IMR-90 (cell line): Measurements from ENCODE around the gene LRP1B. TPM values are rescaled to one million over a fixed set of nuclear protein-coding genes. Genes with fewer than 3 reads are reported as not detected.

Source experiments
- ATAC-seq: fragments of 200-7000 bp; cut with Tn5 transposase; 2 replicates; pipeline ENCODE4 v1.9.1; 2020; ENCODE audit warnings: low read depth, mild to moderate bottlenecking, moderate library complexity
- BruUV-seq: library from RNA; stranded (reverse); fragments of 400-500 nt; replicated peaks from 2 replicates; lab custom pipeline; 2021; lab: Mats Ljungman, UMichigan
- CTCF ChIA-PET: fragments of 300-600 bp; formaldehyde crosslinking; extraction: SDS; loops from one replicate; lab custom pipeline; 2021; ENCODE audit warnings: antibody characterized with exemption; lab: Yijun Ruan, JAX
- POLR2A ChIA-PET: fragments of 300-600 bp; sonication (Branson Sonifier 250); formaldehyde crosslinking; loops from one replicate; lab custom pipeline; 2022; ENCODE audit warnings: antibody characterized with exemption; ENCODE audit not compliant: unreplicated experiment; lab: Charles Lee
- DNase-seq: peaks from one replicate; pipeline ENCODE4 v3.0.0; 2013
- H2AFZ ChIP-seq: replicated peaks from 2 replicates; pipeline ENCODE3; 2013; ENCODE audit warnings: low read length, mild to moderate bottlenecking; ENCODE audit not compliant: poor library complexity
- H2AK5ac ChIP-seq: 2 replicates; pipeline ENCODE4 v1.6.1; 2013; ENCODE audit warnings: low read depth, low read length, inconsistent platforms
- H2AK9ac ChIP-seq: replicated peaks from 2 replicates; pipeline ENCODE3; 2013; ENCODE audit warnings: mild to moderate bottlenecking, low read depth, low read length, moderate library complexity; ENCODE audit not compliant: poor library complexity
- H2BK120ac ChIP-seq: 2 replicates; pipeline ENCODE4 v1.6.1; 2013; ENCODE audit warnings: low read depth, low read length, inconsistent platforms
- H2BK15ac ChIP-seq: 3 replicates; pipeline ENCODE4 v1.6.1; 2013; ENCODE audit warnings: low read depth, low read length, inconsistent platforms
- H2BK20ac ChIP-seq: 2 replicates; pipeline ENCODE4 v1.6.1; 2013; ENCODE audit warnings: low read depth, mild to moderate bottlenecking, inconsistent platforms, low read length, moderate library complexity
- H2BK5ac ChIP-seq: 2 replicates; pipeline ENCODE4 v1.6.1; 2013; ENCODE audit warnings: mild to moderate bottlenecking, low read depth, low read length, inconsistent platforms; ENCODE audit not compliant: poor library complexity, severe bottlenecking
- H3K14ac ChIP-seq: replicated peaks from 2 replicates; pipeline ENCODE4 v1.6.1; 2013; ENCODE audit warnings: low read depth, low read length, inconsistent platforms
- H3K18ac ChIP-seq: 2 replicates; pipeline ENCODE4 v1.6.1; 2013; ENCODE audit warnings: low read depth, low read length, control low read depth
- H3K23ac ChIP-seq: 2 replicates; pipeline ENCODE4 v1.6.1; 2013; ENCODE audit warnings: low read depth, low read length, inconsistent platforms
- H3K27ac ChIP-seq: 2 replicates; pipeline ENCODE4 v1.5.1; 2013; ENCODE audit warnings: mild to moderate bottlenecking, control low read depth, low read length; ENCODE audit not compliant: insufficient read depth
- H3K27me3 ChIP-seq: 2 replicates; pipeline ENCODE4 v1.6.1; 2013; ENCODE audit warnings: low read length; ENCODE audit not compliant: control insufficient read depth, insufficient read depth
- H3K36me3 ChIP-seq: 2 replicates; pipeline ENCODE4 v1.6.1; 2013; ENCODE audit warnings: low read length, mixed read lengths; ENCODE audit not compliant: control insufficient read depth, insufficient read depth
- H3K4ac ChIP-seq: 2 replicates; pipeline ENCODE4 v1.6.1; 2013; ENCODE audit warnings: low read depth, low read length, inconsistent platforms
- H3K4me1 ChIP-seq: 2 replicates; pipeline ENCODE4 v1.6.1; 2013; ENCODE audit warnings: low read length, mixed read lengths; ENCODE audit not compliant: control insufficient read depth, insufficient read depth
- H3K4me2 ChIP-seq: 2 replicates; pipeline ENCODE4 v1.6.1; 2013; ENCODE audit warnings: low read depth, mild to moderate bottlenecking, control low read depth, low read length, moderate library complexity
- H3K4me3 ChIP-seq: 2 replicates; pipeline ENCODE4 v1.5.1; 2013; ENCODE audit warnings: low read depth, mild to moderate bottlenecking, control low read depth, low read length, moderate library complexity; ENCODE audit not compliant: insufficient read depth
- H3K56ac ChIP-seq: 2 replicates; pipeline ENCODE4 v1.6.1; 2013; ENCODE audit warnings: low read length, inconsistent platforms; ENCODE audit not compliant: insufficient read depth; ENCODE audit errors: extremely low read depth
- H3K79me1 ChIP-seq, 2 experiments: 2 replicates each; pipeline ENCODE4 v1.6.1; 2013; ENCODE audit warnings: low read length in 2 of 2, inconsistent platforms in 1 of 2, low read depth in 1 of 2
- H3K9ac ChIP-seq: 2 replicates; pipeline ENCODE4 v1.6.1; 2013; ENCODE audit warnings: low read depth, low read length, control low read depth
- H3K9me1 ChIP-seq: 2 replicates; pipeline ENCODE4 v1.6.1; 2013; ENCODE audit warnings: low read length, inconsistent platforms; ENCODE audit not compliant: insufficient read depth
- H3K9me3 ChIP-seq: 2 replicates; pipeline ENCODE4 v1.6.1; 2013; ENCODE audit warnings: low read length; ENCODE audit not compliant: control insufficient read depth, insufficient read depth
- H4K20me1 ChIP-seq: 2 replicates; pipeline ENCODE4 v1.6.1; 2013; ENCODE audit warnings: low read length, inconsistent platforms; ENCODE audit not compliant: insufficient read depth
- H4K5ac ChIP-seq: 2 replicates; pipeline ENCODE4 v1.6.1; 2013; ENCODE audit warnings: mild to moderate bottlenecking, low read depth, low read length, control low read depth
- H4K8ac ChIP-seq, 2 experiments: 2 replicates each; pipeline ENCODE4 v1.6.1; 2013; ENCODE audit warnings: low read depth in 2 of 2, low read length in 2 of 2, control low read depth in 1 of 2, inconsistent platforms in 1 of 2
- H4K91ac ChIP-seq: 2 replicates; pipeline ENCODE4 v1.6.1; 2013; ENCODE audit warnings: low read depth, low read length, inconsistent platforms; ENCODE audit not compliant: insufficient read depth
- CHD1 ChIP-seq: IDR thresholded peaks from 2 replicates; pipeline ENCODE4 v1.6.1; 2012; ENCODE audit warnings: low read depth, low read length, improper control_type of control experiment
- MAFK ChIP-seq: IDR thresholded peaks from 2 replicates; pipeline ENCODE4 v1.6.1; 2012; ENCODE audit warnings: low read depth, low read length, improper control_type of control experiment
- RFX5 ChIP-seq: IDR thresholded peaks from 2 replicates; pipeline ENCODE4 v1.8.0; 2012; ENCODE audit warnings: low read depth, mild to moderate bottlenecking, low read length, moderate library complexity
- USF2 ChIP-seq: fragments of 150-350 bp; IDR thresholded peaks from 2 replicates; pipeline ENCODE4 v1.6.1; 2017; ENCODE audit warnings: mild to moderate bottlenecking, antibody characterized with exemption, low read length, low read depth
- WGBS, 2 experiments: methylation state at CpG; one replicate each; pipeline versions ENCODE4 v1.1.5 to v1.1.7; 2013; ENCODE audit warnings: missing lambda C conversion rate in 2 of 2; ENCODE audit not compliant: insufficient read length in 1 of 2; ENCODE audit errors: extremely low coverage in 2 of 2; 5-methylcytosine and 5-hydroxymethylcytosine counted together
- dilution Hi-C: fragments of 300-500 bp; cut with HindIII; formaldehyde crosslinking; loops from one replicate; pipeline ENCODE4 v1.14.3; 2018; ENCODE audit warnings: low sequenced_read_pairs; ENCODE audit not compliant: unreplicated experiment
- in situ Hi-C: fragments of 300-500 bp; cut with MboI; formaldehyde crosslinking; loops from 3 replicates; pipeline ENCODE4 v1.14.3; 2019; ENCODE audit warnings: low sequenced_read_pairs, inconsistent platforms, mixed read lengths
- intact Hi-C: fragments of 100-400 bp; cut with micrococcal nuclease; formaldehyde crosslinking; loops from 2 replicates; pipeline ENCODE4 v1.10.0; 2022
- polyA plus RNA-seq, 3 experiments: library from polyadenylated mRNA; depleted of rRNA; stranded (reverse); fragments of >200 nt; gene quantifications; 2 replicates each; pipeline ENCODE4 v1.2.3, GENCODE V29; 2012; ENCODE audit warnings: low replicate concordance in 1 of 3
- total RNA-seq: library from RNA; depleted of rRNA; stranded (reverse); fragments of >200 nt; gene quantifications from 2 replicates; pipeline ENCODE4 v1.2.3, GENCODE V29; 2012

LRP1B gene
- total and polyA plus RNA-seq, 2 of the 4 experiments (the other 2 are of a cell fraction): under 0.01 to 0.02 TPM

GRCh38 chr2:140422759-140423158 lies 1708.1 kb downstream of the LRP1B start:
- intact Hi-C loops: no loop called here
- Histone ChIP-seq H3K4me3 (no peak overlapping the region), H3K14ac (no peak overlapping the region), H4K20me1 (no peaks in the 10 kb centered on the region), H2AFZ (no peak overlapping the region), H3K36me3 (no peaks in the 10 kb centered on the region), H2BK120ac (no peak overlapping the region), H3K18ac (no peak overlapping the region), H2BK20ac (no peak overlapping the region), H3K4ac (no peak overlapping the region), H3K27me3 (no peaks in the 10 kb centered on the region), H4K5ac (no peak overlapping the region), H3K27ac (no peak overlapping the region), H3K56ac (no peak overlapping the region), H2BK5ac (no peak overlapping the region), H2AK5ac (no peak overlapping the region), H3K4me2 (no peak overlapping the region), H4K91ac (no peak overlapping the region), H3K4me1 (no peaks in the 10 kb centered on the region), H3K79me1 (no peaks in the 10 kb centered on the region), H3K9me3 (no peaks in the 10 kb centered on the region), H3K9ac (no peak overlapping the region), H2AK9ac (no peak overlapping the region), H3K23ac (no peak overlapping the region), H2BK15ac (no peak overlapping the region), H3K9me1 (no peaks in the 10 kb centered on the region), H4K8ac (no peak overlapping the region)
- DNase-seq (no peak), ATAC-seq (no peak)
- BruUV-seq: no TSS peak
- in situ Hi-C loops: no loop called here
- ChIA-PET POLR2A (no interaction called here), CTCF (no interaction called here)
- dilution Hi-C loops: no loop called here
- TF ChIP-seq CHD1 (no peak), MAFK (no peak), USF2 (no peak), RFX5 (no peak)
- 70% methylated on average over 2 of the region's 7 CpGs; no CpG with 5 or more reads in 1 of the 2 experiments for WGBS, 2 experiments
